ENCODE results near the gene CITED2.

Gene CITED2

GRCh38 chr6:139381216-139381865 is 6.9 kb upstream of the CITED2 start:
- DNase-seq (ENCODE audit: low read depth) = no peak

DNA sequence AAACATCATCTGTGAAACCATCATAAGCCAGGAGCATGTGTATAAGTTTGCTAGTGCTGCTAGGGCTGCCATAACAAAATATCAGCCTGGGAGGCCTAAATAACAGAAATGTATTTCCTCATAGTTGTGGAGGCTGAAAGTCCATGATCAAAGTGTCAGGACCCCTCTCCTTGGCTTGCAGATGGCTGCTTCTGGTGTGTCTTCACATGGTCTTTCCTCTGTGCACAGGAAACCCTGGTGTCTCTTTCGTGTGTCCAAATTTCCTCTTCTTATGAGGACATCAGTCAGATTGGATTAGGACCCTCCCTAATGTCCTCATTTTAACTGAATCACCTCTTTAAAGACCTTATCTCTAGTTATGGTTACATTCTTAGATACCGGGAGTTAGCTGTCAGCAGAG is 6.2 kb upstream of the CITED2 start:
- no peak for DNase-seq (ENCODE audit: low read depth)

- DNase-seq (ENCODE audit: low read depth) = no peak
These were observed 5.7 kb upstream of the CITED2 start for GRCh38 chr6:139380168-139380567.

DNA sequence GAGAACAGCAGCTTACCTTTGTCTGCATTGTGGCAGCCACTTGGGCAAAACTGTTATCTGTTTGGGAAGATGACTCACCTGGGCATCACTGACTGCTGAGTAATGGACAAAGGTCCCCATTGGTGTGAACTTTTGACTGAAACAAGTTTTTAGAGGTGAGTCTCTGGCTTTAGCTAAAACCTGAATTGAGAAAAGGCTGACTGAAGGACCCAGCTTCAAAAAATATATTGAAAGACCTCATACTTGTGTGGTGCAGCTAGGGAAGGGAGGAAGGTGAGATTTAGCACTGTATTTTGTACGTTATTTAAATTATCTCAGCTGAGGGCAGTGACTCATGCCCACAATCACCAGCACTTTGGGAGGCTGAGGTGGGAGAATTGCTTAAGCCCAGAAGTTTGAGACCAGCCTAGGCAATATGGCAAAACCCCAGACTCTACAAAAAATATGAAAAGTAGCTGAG is 4.5 kb upstream of the CITED2 start:
- no peak for DNase-seq (ENCODE audit: low read depth)

DNA sequence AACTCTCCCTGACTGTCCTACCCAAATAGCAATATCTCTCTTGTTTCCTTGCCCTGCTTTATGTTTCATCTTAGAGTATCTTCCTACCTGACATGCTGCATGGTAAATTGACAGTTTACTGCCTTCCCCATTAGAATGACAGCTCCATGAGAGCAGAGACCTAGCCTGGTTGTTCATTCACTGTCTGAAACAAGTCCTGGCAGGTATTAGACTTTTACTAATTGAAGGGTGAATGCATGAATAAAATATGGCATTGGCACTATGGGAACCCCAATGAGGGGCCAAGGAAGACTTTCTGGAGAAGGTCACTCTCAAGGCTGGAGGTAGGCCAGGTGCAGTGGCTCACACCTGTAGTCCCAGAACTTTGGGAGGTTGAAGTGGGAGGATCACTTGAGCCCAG is 3.8 kb upstream of the CITED2 start:
- DNase-seq (ENCODE audit: low read depth) = no peak

GRCh38 chr6:139376604-139377218 is 2.3 kb upstream of the CITED2 start:
- DNase-seq (ENCODE audit: low read depth) = no peak

DNA sequence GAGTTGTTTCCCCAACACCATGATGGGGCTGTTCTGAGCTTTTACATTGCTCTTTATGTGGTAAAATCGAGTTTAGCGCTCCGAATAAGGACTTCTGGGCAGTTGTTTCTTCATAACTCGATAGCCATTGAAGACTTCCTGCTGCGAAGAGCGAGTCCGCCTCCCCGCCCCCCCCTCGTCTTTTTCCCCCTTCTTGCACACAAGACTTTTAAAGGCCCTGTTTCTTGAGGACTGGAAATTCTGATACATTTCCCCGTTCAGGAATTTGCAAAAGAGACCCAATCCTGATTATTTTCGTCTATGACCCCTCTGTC is 1.5 kb upstream of the CITED2 start:
- DNase-seq (ENCODE audit: low read depth) = no peak

- DNase-seq (ENCODE audit: low read depth) = peak; percentile 92
These were observed 973 bp upstream of the CITED2 start for GRCh38 chr6:139375226-139376016.

DNA sequence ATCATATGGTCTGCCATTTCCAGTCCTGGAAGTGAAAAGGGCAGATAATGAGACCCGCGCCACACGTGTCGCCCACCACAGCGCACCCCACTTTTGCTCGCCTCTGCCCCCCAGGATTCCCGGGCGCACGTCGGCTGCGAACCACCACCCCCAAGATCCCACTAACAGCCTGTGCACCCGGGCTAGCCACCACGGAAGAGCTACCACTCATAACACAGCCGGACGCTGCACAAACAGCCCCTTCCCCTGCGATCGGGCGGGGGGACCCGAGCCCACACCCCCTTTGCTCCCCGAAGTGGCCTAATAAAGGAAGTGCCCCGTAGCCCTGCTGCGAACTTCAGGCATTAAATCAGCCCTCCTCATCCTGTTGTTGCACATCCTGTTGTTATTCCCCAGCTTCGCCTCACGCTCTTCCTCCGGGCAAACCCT is 506 bp downstream of the CITED2 start:
- DNase-seq (ENCODE audit: low read depth) = no peak

- DNase-seq (ENCODE audit: low read depth) = no peak
These were observed 1.1 kb downstream of the CITED2 start for GRCh38 chr6:139373154-139373927.

DNA sequence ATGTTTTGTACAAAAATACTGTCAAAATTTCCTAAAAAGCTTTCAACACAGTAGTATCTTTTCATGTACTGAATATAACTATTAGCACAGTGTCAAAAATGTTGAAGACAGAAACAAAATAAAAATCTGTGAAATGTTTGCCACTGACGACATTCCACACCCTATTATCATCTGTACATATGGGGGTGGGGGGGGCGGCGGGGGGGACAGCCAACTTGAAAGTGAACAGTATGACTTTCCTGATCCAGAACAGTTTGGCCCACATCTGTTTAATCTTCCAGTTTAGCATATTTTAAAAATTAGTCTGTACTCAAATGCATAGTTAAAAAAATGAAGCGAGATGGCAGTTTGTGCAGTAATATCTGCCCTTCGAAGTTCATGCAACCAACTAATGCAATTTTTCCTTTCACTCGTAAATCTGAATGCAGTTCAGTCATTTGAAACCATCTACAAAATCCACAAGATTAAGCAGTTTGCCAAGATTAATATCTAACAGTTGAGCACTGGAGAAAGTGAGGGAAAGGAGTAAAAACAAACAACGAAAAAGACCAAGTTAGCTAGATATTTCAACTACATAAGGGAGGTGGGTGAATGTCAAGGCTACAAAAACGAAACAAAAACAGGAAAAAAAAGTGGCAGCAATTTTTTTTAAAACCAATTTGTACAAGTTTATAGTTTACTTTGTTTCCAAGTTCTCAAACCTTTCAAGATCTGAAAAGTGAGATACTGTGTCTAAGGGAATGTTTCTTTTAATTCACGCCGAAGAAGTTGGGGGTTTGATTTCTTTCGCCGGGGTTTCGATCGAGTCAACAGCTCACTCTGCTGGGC is 1.9 kb downstream of the CITED2 start:
- DNase-seq (ENCODE audit: low read depth) = no peak

DNA sequence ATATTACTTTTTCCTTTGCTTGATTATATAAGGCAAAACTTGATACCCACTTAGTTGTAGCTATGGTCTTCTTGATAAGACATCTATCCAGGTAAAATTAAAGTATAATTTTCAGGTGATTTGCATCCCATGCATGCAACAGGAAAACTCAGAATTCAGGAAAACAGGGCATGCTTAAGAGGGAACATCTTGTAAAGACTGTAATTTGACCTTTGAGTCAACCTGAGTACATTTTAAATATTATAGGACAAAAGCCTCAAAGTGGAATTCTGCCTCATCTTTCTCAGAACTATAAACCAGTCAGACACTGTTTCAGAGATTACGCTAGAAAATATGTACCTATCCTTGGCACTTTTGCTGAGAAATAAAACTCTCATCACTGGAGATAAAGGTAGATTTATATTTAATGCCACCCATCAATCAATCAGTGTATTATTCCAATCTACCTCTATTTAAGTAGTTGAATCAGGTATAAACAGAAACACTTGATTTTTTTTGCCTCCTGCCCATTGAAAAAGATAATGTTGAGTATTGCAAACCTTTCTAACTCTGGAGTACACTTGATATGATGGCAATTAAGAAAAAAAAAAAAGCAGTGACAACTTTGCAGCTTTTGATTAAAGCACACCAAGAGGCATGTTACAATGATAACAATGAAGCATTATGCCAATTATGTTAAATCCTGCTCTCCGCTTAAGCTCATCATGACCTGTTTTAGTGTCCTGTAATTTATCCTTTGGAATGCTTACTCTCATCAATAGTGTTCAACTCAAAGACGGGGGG is 2.8 kb downstream of the CITED2 start:
- DNase-seq (ENCODE audit: low read depth) = no peak

GRCh38 chr6:139370999-139371345 is 3.5 kb downstream of the CITED2 start:
- no peak for DNase-seq (ENCODE audit: low read depth)

DNA sequence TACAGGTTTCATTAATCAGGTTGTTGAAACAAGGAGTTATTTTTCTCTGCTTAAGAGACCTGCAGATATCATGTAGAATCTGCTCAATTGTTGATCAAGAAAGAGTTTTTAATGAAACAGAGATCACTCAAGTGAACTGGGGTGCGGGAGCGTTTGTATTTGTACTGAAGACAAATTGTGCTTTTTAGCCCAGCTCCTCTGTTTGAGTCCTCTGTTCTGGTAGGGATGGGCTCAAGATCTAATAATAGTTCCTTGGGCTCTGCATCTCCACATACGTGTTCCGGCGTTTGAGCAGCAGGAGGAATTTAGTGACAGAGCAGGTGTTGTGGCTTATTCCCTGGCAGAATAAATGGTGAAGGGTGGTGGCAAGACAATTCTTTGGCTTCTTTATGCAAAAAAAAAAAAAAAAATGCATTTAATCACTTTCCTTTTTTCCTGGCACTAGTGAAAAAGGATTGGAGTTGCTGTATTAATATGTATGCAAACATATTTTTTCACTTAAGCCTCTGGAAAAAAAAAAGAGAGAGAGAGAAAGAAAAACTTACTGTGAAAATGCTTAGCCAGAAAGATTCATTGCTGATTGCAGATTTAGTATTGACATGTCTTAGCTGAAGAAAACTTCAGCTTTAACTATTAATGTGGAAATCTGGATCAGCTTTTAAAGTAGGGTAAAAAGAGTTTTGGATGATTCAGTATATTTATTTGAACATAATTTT is 4.0 kb downstream of the CITED2 start:
- no peak for DNase-seq (ENCODE audit: low read depth)

DNA sequence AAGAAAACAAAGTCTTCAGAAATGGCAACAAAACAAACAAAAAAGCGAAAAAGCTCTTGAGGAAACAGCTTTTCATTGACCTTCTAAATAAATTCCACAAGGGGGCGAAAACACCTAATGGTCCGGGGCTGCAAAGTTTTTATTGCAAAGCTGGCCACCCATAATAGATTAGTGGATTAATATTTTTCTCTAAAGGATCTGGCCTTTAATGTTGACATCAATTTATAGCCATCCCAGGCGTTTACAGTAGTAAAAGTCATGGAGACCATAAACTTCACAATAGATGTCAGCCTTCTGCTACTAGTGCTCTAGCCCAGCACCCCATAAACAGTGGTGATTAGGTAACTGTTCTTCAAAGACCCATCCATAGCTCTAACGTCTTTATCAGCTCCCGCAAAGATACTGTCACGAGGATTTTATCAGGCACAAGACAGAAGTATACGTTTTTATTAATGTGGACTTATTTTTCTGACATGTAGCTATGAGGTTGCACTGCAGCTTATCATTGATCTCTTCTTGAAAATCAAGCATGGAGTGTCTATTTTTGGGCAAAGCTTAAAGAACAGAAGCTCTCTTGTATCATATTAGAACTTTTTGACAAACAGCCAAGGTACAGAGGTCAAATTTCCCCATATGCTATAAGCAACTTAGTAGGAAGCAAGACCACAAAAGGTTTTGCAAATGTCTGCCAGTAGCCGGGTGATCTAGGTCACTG is 4.7 kb downstream of the CITED2 start:
- DNase-seq (ENCODE audit: low read depth) = no peak

- no peak for DNase-seq (ENCODE audit: low read depth)
These were observed 5.4 kb downstream of the CITED2 start for GRCh38 chr6:139369068-139369467.

- no peak for DNase-seq (ENCODE audit: low read depth)
These were observed 5.8 kb downstream of the CITED2 start for GRCh38 chr6:139368661-139369060.

DNA sequence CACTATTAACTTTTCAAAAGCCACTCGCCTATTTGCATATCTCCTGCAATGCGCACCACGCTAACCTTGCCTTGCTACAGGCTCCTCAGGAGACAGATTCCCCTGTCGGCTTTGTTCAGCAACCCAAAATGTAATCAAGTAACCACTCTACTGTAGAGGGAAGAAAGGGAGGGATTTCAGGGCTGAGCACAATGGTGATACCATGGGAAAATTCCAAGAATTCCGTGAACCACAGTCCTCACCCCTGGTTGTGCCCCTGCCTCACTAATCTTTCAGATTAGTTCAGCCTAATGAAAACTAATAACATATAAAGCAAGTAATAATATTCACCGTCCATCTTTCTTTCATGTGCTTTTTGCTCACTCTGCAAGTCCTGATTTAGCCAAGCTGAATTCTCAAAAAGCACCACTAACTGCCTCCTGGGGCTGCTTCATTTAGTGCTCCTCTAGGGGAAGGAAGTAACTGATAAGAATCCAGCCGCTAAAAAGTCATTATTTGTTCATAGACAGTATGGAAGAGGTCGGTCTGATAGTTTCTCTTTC is 6.6 kb downstream of the CITED2 start:
- DNase-seq (ENCODE audit: low read depth) = no peak

DNA sequence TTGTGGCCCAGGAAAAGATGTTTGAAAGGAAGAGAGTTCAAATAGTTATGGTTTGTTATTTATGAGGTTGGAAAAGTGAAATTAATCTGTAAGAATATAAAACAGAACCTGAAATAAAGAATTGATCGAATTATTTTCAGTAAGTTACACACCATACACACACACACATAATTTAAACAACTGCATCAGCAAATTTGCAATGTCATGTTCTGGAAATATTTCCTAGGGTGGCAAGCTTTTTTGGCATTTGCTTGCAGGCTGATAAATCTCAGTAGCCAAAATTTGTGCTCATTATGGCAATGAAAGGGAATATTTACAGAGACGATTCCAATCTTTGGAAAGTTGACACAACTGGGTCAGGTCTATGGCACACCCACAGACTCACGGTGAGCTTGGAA is 9.5 kb downstream of the CITED2 start:
- no peak for DNase-seq (ENCODE audit: low read depth)
